ENCODE measurements around the gene RFXANK.

DNA sequence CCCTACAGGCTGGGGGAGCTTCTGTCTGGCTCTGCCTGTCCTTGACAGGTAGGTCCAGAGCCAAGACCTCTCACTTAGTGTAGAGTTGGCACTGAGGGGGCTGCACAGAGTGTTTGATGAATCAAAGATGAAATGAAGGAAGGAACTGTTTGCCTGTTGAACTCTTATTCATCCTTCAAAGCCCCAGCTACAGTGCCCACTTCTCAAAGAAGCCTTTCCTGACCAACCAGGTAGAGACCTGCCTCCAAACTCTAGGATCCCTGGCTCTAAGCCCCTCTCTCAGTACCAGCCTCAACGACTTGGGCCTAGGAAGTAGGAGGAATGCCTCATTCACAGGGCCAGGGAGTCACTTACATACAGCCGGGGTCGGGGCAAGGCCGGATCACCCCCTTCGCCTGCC is 44.7 kb upstream of the RFXANK start:
- TF ChIP-seq CTCF (IDR thresholded peaks at IDR 0.05) (no peak), POLR2A (IDR thresholded peaks at IDR 0.05) (no peak), EP300 (IDR thresholded peaks at IDR 0.05) (no peak), POLR2AphosphoS5 (IDR thresholded peaks at IDR 0.05) (no peak)

Measured in gastroesophageal sphincter (tissue), 3 donors.